K562 (cell line): ENCODE measurements around the gene SRM. TPM values are rescaled to one million over a fixed set of nuclear protein-coding genes. Genes with fewer than 3 reads are reported as not detected.

Experiments
- CXXC5 ChIP-seq: fragments of 250-450 bp; sonication (Bioruptor Pico); IDR thresholded peaks from 2 replicates; pipeline ENCODE4 v1.8.0; 2022; ENCODE audit warnings: inconsistent platforms, mild to moderate bottlenecking, moderate library complexity
- ELF4 ChIP-seq: fragments of 450-650 bp; formaldehyde crosslinking; IDR thresholded peaks from 2 replicates; pipeline ENCODE4 v1.4.0; 2022; ENCODE audit warnings: missing genetic modification characterization
- JUND ChIP-seq, 2 experiments: IDR thresholded peaks; 2 replicates in 1 of 2; 3 replicates in 1 of 2; pipeline ENCODE4 v1.6.1; 2011; ENCODE audit warnings: borderline replicate concordance in 2 of 2, low read depth in 2 of 2, low read length in 2 of 2, improper control_type of control experiment in 1 of 2, missing biosample characterization in 1 of 2, missing genetic modification characterization in 1 of 2, missing genetic modification reagents in 1 of 2
- L3MBTL2 ChIP-seq: fragments of 450-650 bp; IDR thresholded peaks from 2 replicates; pipeline ENCODE4 v1.6.1; 2016; ENCODE audit warnings: mild to moderate bottlenecking, moderate library complexity
- LCOR ChIP-seq: sonication (generic); formaldehyde crosslinking; IDR thresholded peaks from 2 replicates; pipeline ENCODE4 v1.8.0; 2022; ENCODE audit warnings: mild to moderate bottlenecking, missing genetic modification reagents
- MAFG ChIP-seq: fragments of 450-650 bp; conservative IDR thresholded peaks from 2 replicates; pipeline ENCODE4 v1.6.1; 2016; ENCODE audit warnings: missing genetic modification characterization, missing compliant biosample characterization
- MTA3 ChIP-seq: fragments of 450-650 bp; formaldehyde crosslinking; IDR thresholded peaks from 2 replicates; pipeline ENCODE4 v1.6.1; 2017; ENCODE audit warnings: mild to moderate bottlenecking, borderline replicate concordance
- NR1H2 ChIP-seq: sonication (generic); formaldehyde crosslinking; IDR thresholded peaks from 2 replicates; pipeline ENCODE4 v1.4.0; 2020; ENCODE audit warnings: mild to moderate bottlenecking, missing genetic modification reagents
- RBBP5 ChIP-seq: fragments of 200-600 bp; sonication (generic); IDR thresholded peaks from 2 replicates; pipeline ENCODE4 v1.6.1; 2012; ENCODE audit warnings: borderline replicate concordance, mild to moderate bottlenecking, low read length, control low read depth, inconsistent platforms; ENCODE audit not compliant: insufficient read depth, poor library complexity, severe bottlenecking
- SIRT6 ChIP-seq: IDR thresholded peaks from one replicate; pipeline ENCODE4 v1.6.1; 2012; ENCODE audit warnings: low read depth, mild to moderate bottlenecking, control low read depth, inconsistent platforms, low read length, moderate library complexity
- TCFL5 ChIP-seq: fragments of 250-450 bp; sonication (Bioruptor Pico); conservative IDR thresholded peaks from 2 replicates; pipeline ENCODE4 v1.6.1; 2021; ENCODE audit warnings: mild to moderate bottlenecking, moderate library complexity, matching md5 sums
- TRIM24 ChIP-seq, 2 experiments: fragments of 450-650 bp; IDR thresholded peaks; 2 replicates each; pipeline ENCODE4 v1.6.1; 2016
- ZBTB12 ChIP-seq: fragments of 250-450 bp; sonication (Bioruptor Pico); IDR thresholded peaks from 2 replicates; pipeline ENCODE4 v1.4.0; 2020
- ZBTB9 ChIP-seq: fragments of 450-650 bp; formaldehyde crosslinking; IDR thresholded peaks from 2 replicates; pipeline ENCODE4 v1.4.0; 2020; ENCODE audit warnings: mild to moderate bottlenecking, moderate library complexity
- ZKSCAN1 ChIP-seq: fragments of 150-350 bp; IDR thresholded peaks from 2 replicates; pipeline ENCODE4 v1.6.1; 2016; ENCODE audit warnings: low read depth, low read length
- ZNF551 ChIP-seq: fragments of 250-450 bp; sonication (Bioruptor Pico); IDR thresholded peaks from 2 replicates; pipeline ENCODE4 v1.5.0; 2021; ENCODE audit warnings: mild to moderate bottlenecking, moderate library complexity
- ZNF561 ChIP-seq: fragments of 450-650 bp; formaldehyde crosslinking; conservative IDR thresholded peaks from 2 replicates; pipeline ENCODE4 v1.4.0; 2020; ENCODE audit warnings: mild to moderate bottlenecking, moderate library complexity
- polyA plus RNA-seq, 8 experiments: library from polyadenylated mRNA; depleted of rRNA in 4 of 8; stranded (reverse) in 5 of 8; unstranded in 3 of 8; fragments of >200 nt; fragmentation: Nextera tagmentation in 2 of 8; fragmentation: Illumina TruSeq in 1 of 8; extraction: Ambion mirVana in 2 of 8; extraction: Trizol in 1 of 8; gene quantifications; 2 replicates each; pipeline versions ENCODE4 v1.2.1 to v1.2.3, GENCODE V29; 2011 to 2014; ENCODE audit warnings: inconsistent platforms in 1 of 8, missing spikeins in 1 of 8
- total RNA-seq, 7 experiments: library from RNA; depleted of rRNA in 6 of 7; stranded (reverse); fragments of >200 nt in 6 of 7; fragmentation: Illumina TruSeq in 2 of 7; extraction: Trizol in 2 of 7; gene quantifications; 2 replicates each; pipeline versions ENCODE4 v1.2.1 to v1.2.3, GENCODE V29; 2011 to 2021; ENCODE audit warnings: low replicate concordance in 1 of 7
- TF ChIP-seq, protein P1 (sequence below), 2 experiments: IDR thresholded peaks in 1 of 2; conservative IDR thresholded peaks in 1 of 2; 2 replicates each; pipeline ENCODE4 v1.6.1; 2016; ENCODE audit warnings: low read depth in 2 of 2, mild to moderate bottlenecking in 1 of 2, missing compliant biosample characterization in 1 of 2, missing genetic modification characterization in 1 of 2, moderate library complexity in 1 of 2
- TF ChIP-seq, protein P2 (sequence below): sonication (generic); formaldehyde crosslinking; IDR thresholded peaks from 2 replicates; pipeline ENCODE4 v1.8.0; 2022; ENCODE audit warnings: mild to moderate bottlenecking, missing genetic modification reagents

Gene SRM
- total and polyA plus RNA-seq, 9 of the 15 experiments (the other 6 are each of a cell fraction or from before 2014, with no cell fraction given), result 23.9 to 373 (median 82.5) TPM

DNA sequence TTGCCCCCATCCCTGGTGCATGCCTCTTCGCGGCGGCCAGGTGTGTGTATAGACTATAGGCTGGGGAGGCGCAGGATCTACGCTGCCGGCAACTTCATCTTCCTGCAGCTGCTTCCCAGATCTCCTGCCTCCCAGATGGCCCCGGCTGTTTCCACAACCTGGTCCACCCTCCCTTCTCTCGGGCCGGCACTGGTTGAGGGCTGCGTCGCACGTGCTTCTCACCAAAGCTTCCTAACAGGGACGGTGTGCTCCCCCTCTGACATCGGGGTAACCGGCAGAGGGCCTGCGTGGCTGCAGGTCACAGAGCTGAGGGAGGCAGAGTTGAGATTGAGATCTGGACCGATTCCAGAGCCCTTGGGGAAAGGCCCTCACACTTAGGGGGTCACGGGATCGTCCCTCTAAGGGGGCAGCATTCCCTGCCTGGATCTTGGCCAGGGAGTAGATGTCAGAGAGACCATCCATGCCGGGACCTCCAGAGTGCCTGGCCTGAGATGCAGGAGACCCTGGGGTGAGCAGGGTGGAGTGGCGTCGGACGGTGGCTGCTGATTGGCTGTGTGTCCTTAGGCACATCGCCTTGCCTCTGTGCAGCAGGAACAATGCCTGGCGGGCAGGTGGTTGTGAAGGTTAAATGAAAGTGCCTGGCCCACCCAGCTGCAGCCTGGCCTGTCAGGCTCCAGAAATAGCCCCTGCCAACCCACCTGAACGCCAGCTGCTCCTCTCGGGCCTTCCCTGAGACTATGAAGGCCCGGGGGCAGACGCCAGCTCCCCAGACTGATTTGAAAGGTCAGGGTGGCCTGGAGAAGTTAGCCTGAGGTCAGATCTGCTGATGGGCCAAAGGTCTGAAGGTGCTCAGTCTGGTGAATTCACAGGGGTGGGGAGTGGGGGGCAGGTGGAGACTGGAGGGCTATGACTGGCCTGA lies 6.7 kb downstream of the SRM start (continued):
- TF ChIP-seq ZBTB12 (CRISPR knock-in tag), result no peak
- TF ChIP-seq MAFG (tag), result no peak
- no peak for TF ChIP-seq SIRT6
- TF ChIP-seq ZBTB9 (CRISPR knock-in tag), result no peak
- no peak for TF ChIP-seq ZNF551 (CRISPR knock-in tag)
- no peak for TF ChIP-seq CXXC5
- no peak for TF ChIP-seq TCFL5
- TF ChIP-seq JUND (IDR thresholded peaks at IDR 0.05; ENCODE audit: borderline replicate concordance, low read depth, low read length), result no peak
- no peak for TF ChIP-seq JUND (tag; IDR thresholded peaks at IDR 0.05; ENCODE audit: borderline replicate concordance, low read depth, low read length)
- TF ChIP-seq, protein P1, sequence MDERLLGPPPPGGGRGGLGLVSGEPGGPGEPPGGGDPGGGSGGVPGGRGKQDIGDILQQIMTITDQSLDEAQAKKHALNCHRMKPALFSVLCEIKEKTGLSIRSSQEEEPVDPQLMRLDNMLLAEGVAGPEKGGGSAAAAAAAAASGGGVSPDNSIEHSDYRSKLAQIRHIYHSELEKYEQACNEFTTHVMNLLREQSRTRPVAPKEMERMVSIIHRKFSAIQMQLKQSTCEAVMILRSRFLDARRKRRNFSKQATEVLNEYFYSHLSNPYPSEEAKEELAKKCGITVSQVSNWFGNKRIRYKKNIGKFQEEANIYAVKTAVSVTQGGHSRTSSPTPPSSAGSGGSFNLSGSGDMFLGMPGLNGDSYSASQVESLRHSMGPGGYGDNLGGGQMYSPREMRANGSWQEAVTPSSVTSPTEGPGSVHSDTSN (CRISPR knock-in tag; IDR thresholded peaks at IDR 0.05; ENCODE audit: low read depth), result no peak
- TF ChIP-seq, protein P1 (tag; conservative IDR thresholded peaks at IDR 0.05; ENCODE audit: low read depth), result no peak
- no peak for TF ChIP-seq NR1H2
- TF ChIP-seq, protein P2, sequence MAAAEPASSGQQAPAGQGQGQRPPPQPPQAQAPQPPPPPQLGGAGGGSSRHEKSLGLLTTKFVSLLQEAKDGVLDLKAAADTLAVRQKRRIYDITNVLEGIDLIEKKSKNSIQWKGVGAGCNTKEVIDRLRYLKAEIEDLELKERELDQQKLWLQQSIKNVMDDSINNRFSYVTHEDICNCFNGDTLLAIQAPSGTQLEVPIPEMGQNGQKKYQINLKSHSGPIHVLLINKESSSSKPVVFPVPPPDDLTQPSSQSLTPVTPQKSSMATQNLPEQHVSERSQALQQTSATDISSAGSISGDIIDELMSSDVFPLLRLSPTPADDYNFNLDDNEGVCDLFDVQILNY (CRISPR knock-in tag), result no peak
- TF ChIP-seq ELF4 (CRISPR knock-in tag), result no peak
- peak; percentile 29; the same call in 1 of the 2 replicates for TF ChIP-seq MTA3
- TF ChIP-seq ZKSCAN1, result no peak; the same call in 1 of the 2 replicates
- no peak for TF ChIP-seq TRIM24 (IDR thresholded peaks at IDR 0.05)
- TF ChIP-seq LCOR, result no peak
- TF ChIP-seq L3MBTL2, result peak; percentile 48
- no peak for TF ChIP-seq RBBP5
- no peak for TF ChIP-seq ZNF561
